Fibroblast of lung (primary cell): Measurements from ENCODE around the gene CADM2. TPM values are rescaled to one million over a fixed set of nuclear protein-coding genes. Genes with fewer than 3 reads are reported as not detected.
A peak's percentile ranks its signal among the peaks of the same experiment; 100 is the strongest.

Source experiments
- DNase-seq, 2 donors: peaks; one replicate each; pipeline versions ENCODE4 v3.0.0 to v3.0.0-alpha.2; 2010; ENCODE audit warnings: low read depth in 2 of 2
- H2AFZ ChIP-seq: 2 replicates; pipeline ENCODE4 v1.5.1; 2012; ENCODE audit warnings: low read length, control low read depth, inconsistent platforms
- H3K27ac ChIP-seq: 2 replicates; pipeline ENCODE4 v1.5.1; 2011; ENCODE audit warnings: low read length, control low read depth; ENCODE audit not compliant: insufficient read depth
- H3K27me3 ChIP-seq: 2 replicates; pipeline ENCODE4 v1.5.1; 2011; ENCODE audit warnings: mild to moderate bottlenecking, low read length; ENCODE audit not compliant: control insufficient read depth, insufficient read depth
- H3K36me3 ChIP-seq: 2 replicates; pipeline ENCODE4 v1.5.1; 2011; ENCODE audit warnings: low read length; ENCODE audit not compliant: control insufficient read depth, insufficient read depth
- H3K4me1 ChIP-seq: 2 replicates; pipeline ENCODE4 v1.5.1; 2011; ENCODE audit warnings: low read length; ENCODE audit not compliant: control insufficient read depth, insufficient read depth; ENCODE audit errors: extremely low read depth
- H3K4me2 ChIP-seq: 2 replicates; pipeline ENCODE4 v1.5.1; 2011; ENCODE audit warnings: low read length, control low read depth; ENCODE audit not compliant: insufficient read depth; ENCODE audit errors: extremely low read depth
- H3K4me3 ChIP-seq, 4 experiments: fragments of 200-600 bp in 1 of 4; sonication (generic) in 1 of 4; replicated peaks in 1 of 4; 2 replicates each; pipeline ENCODE4 v1.5.1; 2011 to 2016; ENCODE audit warnings: low read length in 4 of 4, low read depth in 3 of 4, mild to moderate bottlenecking in 3 of 4, control low read depth in 2 of 4, inconsistent platforms in 1 of 4, mixed read lengths in 1 of 4; ENCODE audit not compliant: insufficient read depth in 1 of 4; ENCODE audit errors: control extremely low read depth in 1 of 4
- H3K79me2 ChIP-seq: 2 replicates; pipeline ENCODE4 v1.5.1; 2012; ENCODE audit warnings: mild to moderate bottlenecking, low read length, inconsistent platforms; ENCODE audit not compliant: control insufficient read depth, insufficient read depth
- H3K9ac ChIP-seq: 2 replicates; pipeline ENCODE4 v1.5.1; 2011; ENCODE audit warnings: mild to moderate bottlenecking, low read length, control low read depth; ENCODE audit not compliant: insufficient read depth
- H3K9me3 ChIP-seq: 2 replicates; pipeline ENCODE4 v1.5.1; 2012; ENCODE audit warnings: low read depth, low read length; ENCODE audit not compliant: control insufficient read depth, insufficient read depth
- H4K20me1 ChIP-seq: 2 replicates; pipeline ENCODE4 v1.5.1; 2011; ENCODE audit warnings: low read length; ENCODE audit not compliant: control insufficient read depth, insufficient read depth; ENCODE audit errors: extremely low read depth
- EZH2 ChIP-seq: IDR thresholded peaks from 2 replicates; pipeline ENCODE4 v1.5.1; 2012; ENCODE audit warnings: low read length, control low read depth, mild to moderate bottlenecking; ENCODE audit errors: missing control alignments
- polyA plus RNA-seq, 2 donors: library from polyadenylated mRNA; depleted of rRNA in 1 of 2; stranded (reverse) in 1 of 2; unstranded in 1 of 2; fragments of >200 nt; gene quantifications; 2 replicates each; pipeline ENCODE4 v1.2.1, GENCODE V29; 2011 to 2012; ENCODE audit warnings: missing spikeins in 1 of 2
- total RNA-seq: library from RNA; depleted of rRNA; stranded (reverse); fragments of >200 nt; gene quantifications from 2 replicates; pipeline ENCODE4 v1.2.1, GENCODE V29; 2014
- TF ChIP-seq, protein P1 (sequence below), 2 donors: IDR thresholded peaks in 1 of 2; conservative IDR thresholded peaks in 1 of 2; 1 replicate in 1 of 2; 2 replicates in 1 of 2; pipeline ENCODE4 v1.5.1; 2011 to 2012; ENCODE audit warnings: low read length in 2 of 2, control low read depth in 1 of 2, inconsistent platforms in 1 of 2, low read depth in 1 of 2, mild to moderate bottlenecking in 1 of 2

The CADM2 gene
- total and polyA plus RNA-seq, 2 donors (not counting 1 experiment from before 2014, with no cell fraction given) = under 0.01 to 0.12 TPM

DNA sequence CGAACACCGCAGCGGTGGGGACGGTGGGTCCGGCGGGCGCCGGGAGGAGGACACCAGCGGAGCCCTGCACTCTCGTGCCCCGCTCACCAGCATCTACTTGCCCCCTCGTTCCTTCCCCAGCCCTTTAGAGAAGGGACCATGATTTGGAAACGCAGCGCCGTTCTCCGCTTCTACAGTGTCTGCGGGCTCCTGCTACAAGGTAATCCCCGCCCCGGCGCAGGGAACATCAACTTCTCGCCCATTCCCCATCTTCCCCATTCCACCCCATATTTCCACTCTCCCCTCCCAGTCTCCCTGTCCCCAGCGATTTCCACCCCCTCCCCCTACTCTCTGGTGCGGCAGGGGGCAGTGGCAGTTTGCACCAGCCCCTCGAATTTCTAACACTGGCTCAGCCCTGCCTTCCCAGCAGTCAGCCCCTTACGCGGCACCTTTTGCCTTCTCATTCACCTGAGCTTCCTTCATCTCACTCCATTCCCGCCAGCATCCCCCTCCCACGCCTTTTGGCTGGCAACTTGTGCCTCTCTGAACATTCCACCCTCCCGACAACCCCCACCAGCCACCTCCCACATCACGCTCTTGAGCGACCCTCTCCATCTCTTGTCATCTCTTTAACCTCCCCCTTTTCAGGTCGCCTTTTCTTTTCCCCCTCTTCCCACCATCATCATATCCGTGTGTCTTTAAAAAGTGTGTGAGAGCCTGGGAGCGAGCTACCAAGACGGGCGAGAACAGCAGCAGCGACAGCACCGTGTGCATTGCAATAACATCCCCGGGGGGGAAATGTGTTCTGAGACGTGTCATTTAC is 882 bp downstream of the CADM2 start:
- Histone ChIP-seq H3K9me3 (no peaks in the 10 kb centered on the region), H3K4me2 (peak overlapping the region; percentile 59), H2AFZ (no peak overlapping the region), H3K27ac (no peak overlapping the region), H3K36me3 (no peaks in the 10 kb centered on the region), H3K4me1 (no peaks in the 10 kb centered on the region), H3K4me3 (peak overlapping the region in 2 of 4 experiments; percentile 55 to 59), H3K27me3 (no peaks in the 10 kb centered on the region), H3K9ac (no peak overlapping the region), H4K20me1 (no peaks in the 10 kb centered on the region), H3K79me2 (no peaks in the 10 kb centered on the region)
- no peak for DNase-seq
- TF ChIP-seq, protein P1, sequence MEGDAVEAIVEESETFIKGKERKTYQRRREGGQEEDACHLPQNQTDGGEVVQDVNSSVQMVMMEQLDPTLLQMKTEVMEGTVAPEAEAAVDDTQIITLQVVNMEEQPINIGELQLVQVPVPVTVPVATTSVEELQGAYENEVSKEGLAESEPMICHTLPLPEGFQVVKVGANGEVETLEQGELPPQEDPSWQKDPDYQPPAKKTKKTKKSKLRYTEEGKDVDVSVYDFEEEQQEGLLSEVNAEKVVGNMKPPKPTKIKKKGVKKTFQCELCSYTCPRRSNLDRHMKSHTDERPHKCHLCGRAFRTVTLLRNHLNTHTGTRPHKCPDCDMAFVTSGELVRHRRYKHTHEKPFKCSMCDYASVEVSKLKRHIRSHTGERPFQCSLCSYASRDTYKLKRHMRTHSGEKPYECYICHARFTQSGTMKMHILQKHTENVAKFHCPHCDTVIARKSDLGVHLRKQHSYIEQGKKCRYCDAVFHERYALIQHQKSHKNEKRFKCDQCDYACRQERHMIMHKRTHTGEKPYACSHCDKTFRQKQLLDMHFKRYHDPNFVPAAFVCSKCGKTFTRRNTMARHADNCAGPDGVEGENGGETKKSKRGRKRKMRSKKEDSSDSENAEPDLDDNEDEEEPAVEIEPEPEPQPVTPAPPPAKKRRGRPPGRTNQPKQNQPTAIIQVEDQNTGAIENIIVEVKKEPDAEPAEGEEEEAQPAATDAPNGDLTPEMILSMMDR (conservative IDR thresholded peaks at IDR 0.05 in 1 of 2, IDR thresholded peaks at IDR 0.05 in 1 of 2; ENCODE audit: low read depth in 1 of 2, low read length in 2 of 2) = no peak

DNA sequence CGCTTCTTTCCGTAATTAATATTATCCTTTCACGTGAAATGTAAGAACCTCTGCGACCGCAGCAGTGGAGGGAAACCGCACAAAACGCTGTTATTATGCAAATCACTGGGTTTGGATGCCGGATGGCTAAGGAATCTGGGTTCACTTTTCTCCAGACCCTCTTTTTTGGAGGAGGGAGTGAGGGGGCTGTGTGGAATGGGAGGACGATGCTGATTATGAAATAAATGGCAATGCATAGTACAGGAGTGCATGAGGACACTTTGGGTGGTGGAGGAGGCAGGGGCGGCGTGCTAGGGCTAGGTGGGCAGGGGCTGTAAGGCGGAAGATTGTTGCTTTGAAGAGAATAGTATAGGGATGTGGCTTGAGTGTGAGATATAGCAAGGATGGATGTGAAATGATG is 1.8 kb downstream of the CADM2 start:
- Histone ChIP-seq H3K9me3 (no peaks in the 10 kb centered on the region), H3K4me2 (no peak overlapping the region), H3K4me3 (peak overlapping the region in 1 of 4 experiments; percentile 7), H3K36me3 (no peaks in the 10 kb centered on the region), H3K27ac (no peak overlapping the region), H4K20me1 (no peaks in the 10 kb centered on the region), H3K4me1 (no peaks in the 10 kb centered on the region), H3K27me3 (no peaks in the 10 kb centered on the region), H3K79me2 (no peaks in the 10 kb centered on the region), H2AFZ (no peak overlapping the region), H3K9ac (no peak overlapping the region)
- TF ChIP-seq, protein P1 (conservative IDR thresholded peaks at IDR 0.05 in 1 of 2, IDR thresholded peaks at IDR 0.05 in 1 of 2; ENCODE audit: low read depth in 1 of 2, low read length in 2 of 2) = no peak
- no peak for DNase-seq

DNA sequence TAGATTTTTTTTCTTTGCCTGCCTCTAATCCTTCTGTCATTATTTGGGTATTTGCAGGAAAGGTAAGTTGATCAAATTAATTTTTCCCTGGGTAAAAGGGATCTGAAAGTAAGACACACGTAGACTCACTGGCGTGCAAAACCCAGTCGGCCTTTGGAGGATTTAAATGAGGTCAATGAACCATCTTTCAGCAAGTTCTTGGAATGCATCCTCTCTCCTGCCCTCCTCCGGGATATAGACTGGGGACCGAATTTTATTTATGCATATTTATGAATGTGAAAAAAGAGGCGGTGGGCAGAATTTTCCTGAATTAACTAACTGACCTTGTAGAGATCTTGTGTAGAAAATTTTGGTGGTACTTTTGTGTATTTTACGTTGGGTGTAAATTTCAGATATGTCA is 2.2 kb downstream of the CADM2 start:
- no peak for TF ChIP-seq EZH2
- TF ChIP-seq, protein P1 (conservative IDR thresholded peaks at IDR 0.05 in 1 of 2, IDR thresholded peaks at IDR 0.05 in 1 of 2; ENCODE audit: low read depth in 1 of 2, low read length in 2 of 2) = no peak
- Histone ChIP-seq H4K20me1 (no peaks in the 10 kb centered on the region), H3K36me3 (no peaks in the 10 kb centered on the region), H3K4me1 (no peaks in the 10 kb centered on the region), H3K27ac (no peak overlapping the region), H3K4me2 (no peak overlapping the region), H3K9ac (no peak overlapping the region), H3K9me3 (no peaks in the 10 kb centered on the region), H2AFZ (no peak overlapping the region), H3K4me3 (no peak overlapping the region), H3K27me3 (no peaks in the 10 kb centered on the region), H3K79me2 (no peaks in the 10 kb centered on the region)
- DNase-seq = no peak
